H1 (cell line): Measurements from ENCODE around the gene TACR2. TPM values are rescaled to one million over a fixed set of nuclear protein-coding genes. Genes with fewer than 3 reads are reported as not detected.

Experiments
- CTCF ChIA-PET: fragments of 300-600 bp; sonication (Branson Sonifier 250); formaldehyde crosslinking; loops from one replicate; lab custom pipeline; 2021; ENCODE audit not compliant: partially characterized antibody; lab: Charles Lee
- POLR2A ChIA-PET: fragments of 300-600 bp; sonication (Branson Sonifier 250); formaldehyde crosslinking; loops from one replicate; lab custom pipeline; 2021; ENCODE audit warnings: inconsistent platforms; ENCODE audit not compliant: partially characterized antibody; lab: Charles Lee
- DNase-seq, 2 experiments: peaks; one replicate each; pipeline versions ENCODE4 v3.0.0 to v3.0.0-alpha.2; 2010 to 2022; ENCODE audit warnings: low spot score in 2 of 2, low read depth in 1 of 2, mixed read lengths in 1 of 2
- FAIRE-seq: peaks from 2 replicates; lab custom pipeline; 2011; peaks lifted over from hg19 to GRCh38; lab: Jason Lieb, UNC
- H2AFZ ChIP-seq: 2 replicates; pipeline ENCODE4 v1.8.1; 2012; ENCODE audit warnings: low read length, inconsistent platforms
- H2AK5ac ChIP-seq: 2 replicates; pipeline ENCODE4 v1.6.1; 2013; ENCODE audit warnings: low read depth, low read length
- H2BK120ac ChIP-seq: replicated peaks from 2 replicates; pipeline ENCODE3; 2013; ENCODE audit warnings: low read depth, low read length, inconsistent platforms
- H2BK12ac ChIP-seq: 2 replicates; pipeline ENCODE4 v1.6.1; 2013; ENCODE audit warnings: low read depth, low read length
- H2BK15ac ChIP-seq: 2 replicates; pipeline ENCODE4 v1.6.1; 2013; ENCODE audit warnings: low read length
- H2BK20ac ChIP-seq: 2 replicates; pipeline ENCODE4 v1.6.1; 2013; ENCODE audit warnings: low read length
- H2BK5ac ChIP-seq: 2 replicates; pipeline ENCODE4 v1.6.1; 2013; ENCODE audit warnings: low read depth, low read length
- H3K14ac ChIP-seq: 2 replicates; pipeline ENCODE4 v1.6.1; 2013; ENCODE audit warnings: inconsistent platforms; ENCODE audit not compliant: insufficient read length
- H3K18ac ChIP-seq: 2 replicates; pipeline ENCODE4 v1.6.1; 2013; ENCODE audit warnings: low read length; ENCODE audit errors: extremely low read depth
- H3K23ac ChIP-seq: 2 replicates; pipeline ENCODE4 v1.6.1; 2013; ENCODE audit warnings: inconsistent platforms; ENCODE audit not compliant: insufficient read length
- H3K23me2 ChIP-seq: 2 replicates; pipeline ENCODE4 v1.6.1; 2013; ENCODE audit warnings: low read depth, low read length
- H3K27ac ChIP-seq: 2 replicates; pipeline ENCODE4 v1.6.1; 2011; ENCODE audit warnings: low read depth, low read length, inconsistent platforms
- H3K27me3 ChIP-seq, 4 experiments: replicated peaks in 1 of 4; 1 replicate in 1 of 4; 2 replicates in 3 of 4; pipeline versions ENCODE4 v1.6.1 to v1.8.1; 2011 to 2013; ENCODE audit warnings: low read length in 3 of 4, mild to moderate bottlenecking in 3 of 4, inconsistent platforms in 2 of 4, mixed read lengths in 2 of 4, moderate library complexity in 1 of 4; ENCODE audit not compliant: control insufficient read depth in 3 of 4, insufficient read depth in 3 of 4; ENCODE audit errors: extremely low read depth in 1 of 4
- H3K36me3 ChIP-seq, 4 experiments: 2 replicates each; pipeline versions ENCODE4 v1.6.1 to v1.8.1; 2011 to 2013; ENCODE audit warnings: mild to moderate bottlenecking in 4 of 4, low read length in 3 of 4, moderate library complexity in 2 of 4, control low read depth in 1 of 4, inconsistent platforms in 1 of 4; ENCODE audit not compliant: insufficient read depth in 4 of 4, control insufficient read depth in 2 of 4
- H3K4ac ChIP-seq: replicated peaks from 2 replicates; pipeline ENCODE3; 2013; ENCODE audit warnings: low read length, low read depth, mixed read lengths, inconsistent platforms; ENCODE audit not compliant: insufficient read length
- H3K4me1 ChIP-seq, 4 experiments: replicated peaks in 1 of 4; 1 replicate in 1 of 4; 2 replicates in 3 of 4; pipeline versions ENCODE4 v1.6.1 to v1.8.1; 2011 to 2013; ENCODE audit warnings: low read length in 3 of 4, inconsistent platforms in 2 of 4, mixed read lengths in 1 of 4; ENCODE audit not compliant: insufficient read depth in 4 of 4, control insufficient read depth in 3 of 4
- H3K4me2 ChIP-seq, 2 experiments: 2 replicates each; pipeline versions ENCODE4 v1.6.1 to v1.8.1; 2011 to 2013; ENCODE audit warnings: low read depth in 2 of 2, low read length in 2 of 2, control low read depth in 1 of 2, inconsistent platforms in 1 of 2, mild to moderate bottlenecking in 1 of 2; ENCODE audit not compliant: insufficient read depth in 1 of 2
- H3K4me3 ChIP-seq, 4 experiments: fragments of 200-600, 300-600 bp in 1 of 4; sonication (generic), shearing (Covaris generic), sonication (Bioruptor Twin) in 1 of 4; 2 replicates each; pipeline versions ENCODE4 v1.5.1 to v1.8.1; 2011 to 2016; ENCODE audit warnings: low read length in 4 of 4, low read depth in 3 of 4, control low read depth in 2 of 4, inconsistent platforms in 2 of 4, mild to moderate bottlenecking in 2 of 4, mixed read lengths in 1 of 4, moderate library complexity in 1 of 4; ENCODE audit not compliant: insufficient read depth in 2 of 4; ENCODE audit errors: extremely low read depth in 1 of 4
- H3K56ac ChIP-seq: replicated peaks from 2 replicates; pipeline ENCODE3; 2013; ENCODE audit warnings: low read depth, mild to moderate bottlenecking, mixed read lengths, low read length, inconsistent platforms; ENCODE audit not compliant: insufficient read length
- H3K79me1 ChIP-seq: 2 replicates; pipeline ENCODE4 v1.6.1; 2013; ENCODE audit warnings: low read depth, low read length, control low read depth
- H3K79me2 ChIP-seq, 2 experiments: 2 replicates each; pipeline versions ENCODE4 v1.6.1 to v1.8.1; 2012 to 2013; ENCODE audit warnings: low read length in 2 of 2, mild to moderate bottlenecking in 2 of 2, inconsistent platforms in 1 of 2; ENCODE audit not compliant: insufficient read depth in 2 of 2, control insufficient read depth in 1 of 2
- H3K9ac ChIP-seq, 4 experiments: replicated peaks in 1 of 4; 1 replicate in 1 of 4; 2 replicates in 3 of 4; pipeline versions ENCODE4 v1.6.1 to v1.8.1; 2011 to 2013; ENCODE audit warnings: low read depth in 3 of 4, low read length in 3 of 4, control low read depth in 2 of 4, mild to moderate bottlenecking in 2 of 4, moderate library complexity in 2 of 4, inconsistent platforms in 1 of 4; ENCODE audit errors: extremely low read depth in 1 of 4
- H3K9me3 ChIP-seq, 2 experiments: 2 replicates each; pipeline versions ENCODE4 v1.6.1 to v1.8.1; 2012 to 2013; ENCODE audit warnings: mild to moderate bottlenecking in 2 of 2, moderate library complexity in 2 of 2, control low read depth in 1 of 2, inconsistent platforms in 1 of 2, low read depth in 1 of 2, low read length in 1 of 2, mixed read lengths in 1 of 2; ENCODE audit not compliant: insufficient read depth in 2 of 2
- H4K20me1 ChIP-seq, 2 experiments: replicated peaks in 1 of 2; 2 replicates each; pipeline versions ENCODE3 to v1.8.1; 2011 to 2013; ENCODE audit warnings: inconsistent platforms in 2 of 2, low read length in 2 of 2, mild to moderate bottlenecking in 1 of 2; ENCODE audit not compliant: insufficient read depth in 2 of 2, control insufficient read depth in 1 of 2
- H4K5ac ChIP-seq: 2 replicates; pipeline ENCODE4 v1.6.1; 2013; ENCODE audit warnings: low read length, low read depth, mixed read lengths, inconsistent platforms; ENCODE audit not compliant: insufficient read length
- H4K8ac ChIP-seq: 2 replicates; pipeline ENCODE4 v1.8.0; 2013; ENCODE audit warnings: mild to moderate bottlenecking, moderate library complexity, low read length, inconsistent platforms; ENCODE audit not compliant: insufficient read depth; ENCODE audit errors: extremely low read depth
- H4K91ac ChIP-seq: replicated peaks from 2 replicates; pipeline ENCODE3; 2013; ENCODE audit warnings: low read length, mixed read lengths, inconsistent platforms; ENCODE audit not compliant: insufficient read length
- MAFK ChIP-seq: IDR thresholded peaks from 2 replicates; pipeline ENCODE4 v1.6.1; 2012; ENCODE audit warnings: low read depth, mild to moderate bottlenecking, improper control_type of control experiment, low read length
- POU5F1 ChIP-seq: IDR thresholded peaks from 2 replicates; pipeline ENCODE4 v1.6.1; 2011; ENCODE audit warnings: low read depth, mild to moderate bottlenecking, low read length, moderate library complexity
- RBBP5 ChIP-seq: IDR thresholded peaks from 2 replicates; pipeline ENCODE4 v1.7.1; 2012; ENCODE audit warnings: low read depth, mild to moderate bottlenecking, inconsistent platforms, low read length, moderate library complexity, borderline replicate concordance
- SIRT6 ChIP-seq: IDR thresholded peaks from one replicate; pipeline ENCODE4 v1.7.1; 2012; ENCODE audit warnings: low read length, inconsistent platforms
- SP1 ChIP-seq: IDR thresholded peaks from 2 replicates; pipeline ENCODE4 v1.6.1; 2011; ENCODE audit warnings: low read depth, low read length
- YY1 ChIP-seq: IDR thresholded peaks from 2 replicates; pipeline ENCODE4 v1.6.1; 2011; ENCODE audit warnings: low read depth, mild to moderate bottlenecking, low read length
- WGBS, 2 experiments: shearing (Covaris generic) in 1 of 2; methylation state at CpG; one replicate each; pipeline versions ENCODE4 v1.1.6 to v1.1.7; 2013 to 2015; ENCODE audit warnings: low lambda C conversion rate in 2 of 2, mixed read lengths in 2 of 2, inconsistent platforms in 1 of 2, low coverage in 1 of 2, missing lambda C conversion rate in 1 of 2; ENCODE audit not compliant: insufficient replicate concordance in 2 of 2, insufficient coverage in 1 of 2, insufficient read length in 1 of 2; ENCODE audit errors: extremely low coverage in 1 of 2, missing lambda C conversion rate in 1 of 2; 5-methylcytosine and 5-hydroxymethylcytosine counted together
- polyA plus RNA-seq, 7 experiments: library from polyadenylated mRNA; depleted of rRNA in 3 of 7; stranded (reverse) in 5 of 7; unstranded in 2 of 7; fragments of >200 nt in 5 of 7; fragments of 200-250 nt in 2 of 7; gene quantifications; 1 replicate in 5 of 7; 2 replicates in 1 of 7; 4 replicates in 1 of 7; pipeline versions ENCODE4 v1.2.1 to v1.2.3, GENCODE V29; 2011 to 2013; ENCODE audit warnings: missing spikeins in 2 of 7, mixed read lengths in 2 of 7
- total RNA-seq: library from RNA; stranded (reverse); fragmentation: NEBNext Ultra II Directional; extraction: Animal tissue kit (Norgen Biotek cat#: 25700); gene quantifications from 2 replicates; pipeline ENCODE4 v1.2.1, GENCODE V29; 2021

TACR2 gene
- total and polyA plus RNA-seq, 2 of the 8 experiments (the other 6 are each of a cell fraction or from before 2014, with no cell fraction given): 0.06 TPM; not detected in 1

- Histone ChIP-seq H3K9me3 (no peaks in the 10 kb centered on the region), H3K9ac (no peak overlapping the region), H4K91ac (no peak overlapping the region), H3K79me1 (no peaks in the 10 kb centered on the region), H3K27me3 (no peaks in the 10 kb centered on the region), H4K5ac (no peak overlapping the region), H2BK120ac (no peak overlapping the region), H2BK5ac (no peak overlapping the region), H3K23ac (no peak overlapping the region), H4K20me1 (no peaks in the 10 kb centered on the region), H2BK12ac (no peak overlapping the region), H3K79me2 (no peaks in the 10 kb centered on the region), H2BK20ac (no peak overlapping the region), H3K4me3 (no peak overlapping the region), H4K8ac (no peak overlapping the region), H2AFZ (no peak overlapping the region), H3K36me3 (no peaks in the 10 kb centered on the region), H3K4me1 (peaks cover 0 to 10% (median 7%) of the 10 kb centered on the region in 4 experiments; a peak in 6 of 7 replicates), H2AK5ac (no peak overlapping the region), H3K4me2 (no peak overlapping the region), H3K23me2 (no peaks in the 10 kb centered on the region), H3K14ac (no peak overlapping the region), H2BK15ac (no peak overlapping the region), H3K56ac (no peak overlapping the region), H3K27ac (no peak overlapping the region), H3K18ac (no peak overlapping the region), H3K4ac (no peak overlapping the region)
- ChIA-PET CTCF (interaction anchor here (0.8 to 2.1 kb wide), 3 partner anchors 9 to 167 kb away, joined by 3 to 7 read pairs (median 3); no protein-coding TSS in a partner anchor), POLR2A (interaction anchor here (0.6 kb wide), 1 partner anchor 221 kb away, joined by 3 read pairs; no protein-coding TSS in a partner anchor)
- 83% methylated on average over 6 of the region's 6 CpGs; no CpG with 5 or more reads in 1 of the 2 experiments for WGBS, 2 experiments
- DNase-seq (no peak), FAIRE-seq (no peak)
- no peak for TF ChIP-seq SP1
- no peak for TF ChIP-seq POU5F1
- no peak for TF ChIP-seq SIRT6
- no peak for TF ChIP-seq MAFK
- no peak for TF ChIP-seq YY1
- no peak for TF ChIP-seq RBBP5
These were observed 6.8 kb downstream of the TACR2 start for GRCh38 chr10:69409968-69410367.
